Bronchial epithelial cell (primary cell): ENCODE data around the gene RNF5. TPM values are rescaled to one million over a fixed set of nuclear protein-coding genes. Genes with fewer than 3 reads are reported as not detected.
"Not testable (repeated sequence)": the region's sequence is repeated elsewhere in the genome, so short reads cannot be mapped to it uniquely, and the experiment has no call there.

Experiments used
- DNase-seq: peaks from one replicate; pipeline ENCODE4 v3.0.0-alpha.2; 2010; ENCODE audit warnings: low read depth
- FAIRE-seq: peaks from 2 replicates; lab custom pipeline; 2011; peaks lifted over from hg19 to GRCh38; lab: Jason Lieb, UNC
- H3K27me3 ChIP-seq: 2 replicates; pipeline ENCODE4 v1.5.1; 2011; ENCODE audit warnings: low read length; ENCODE audit not compliant: control insufficient read depth, insufficient read depth
- H3K36me3 ChIP-seq: 2 replicates; pipeline ENCODE4 v1.5.1; 2011; ENCODE audit warnings: low read length; ENCODE audit not compliant: control insufficient read depth, insufficient read depth
- H3K4me3 ChIP-seq: 2 replicates; pipeline ENCODE4 v1.5.1; 2011; ENCODE audit warnings: mild to moderate bottlenecking, low read depth, low read length, control low read depth
- CTCF ChIP-seq: IDR thresholded peaks from 2 replicates; pipeline ENCODE4 v1.5.1; 2011; ENCODE audit warnings: mild to moderate bottlenecking, moderate library complexity, low read length, control low read depth, inconsistent platforms; ENCODE audit not compliant: insufficient read depth, severe bottlenecking
- total RNA-seq: library from RNA; depleted of rRNA; stranded (reverse); fragments of >200 nt; gene quantifications from 2 replicates; pipeline ENCODE4 v1.2.1, GENCODE V29; 2014

Gene RNF5
- total RNA-seq, 1 donor from 2014 or later: 50.5 TPM

DNA sequence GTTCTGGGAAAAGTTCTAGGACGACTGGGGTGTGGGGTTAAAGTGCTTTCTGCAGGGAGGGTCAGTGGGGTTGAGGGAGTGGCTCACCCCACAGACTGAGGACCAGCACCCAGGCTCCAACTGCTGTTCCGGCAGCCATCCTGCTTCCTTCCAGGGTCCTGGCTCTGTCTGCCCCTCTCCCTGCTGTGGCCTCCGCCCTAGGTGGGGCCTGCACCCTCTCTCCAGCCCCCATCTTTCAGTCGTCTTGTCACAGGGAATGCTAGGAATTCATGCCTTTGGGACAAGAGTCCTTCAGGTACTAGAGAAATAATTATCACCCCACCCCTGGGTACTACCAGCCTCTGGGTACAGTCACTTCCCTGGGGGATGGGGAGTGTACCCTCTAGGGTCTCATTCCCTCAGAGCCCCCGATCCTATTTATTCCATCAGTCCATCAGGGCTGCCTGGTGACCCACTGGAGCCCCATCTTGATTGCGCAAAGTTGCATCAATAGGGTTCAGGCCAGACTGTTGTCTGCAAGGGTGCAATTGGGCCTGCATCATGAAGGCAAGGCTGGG lies 6.0 kb downstream of the RNF5 start, which contains the start of gene AGER:
AGER (minus strand) TSS at position 170 of the 557 bp plus-strand sequence; CDS start at position 139, 31 bp downstream.
- H3K4me3 ChIP-seq: no peak within 1 kb of the TSS
- peaks cover 18% of the 10 kb centered on the region for H3K36me3 ChIP-seq
- TF ChIP-seq CTCF: no peak
- H3K27me3 ChIP-seq: no peaks in the 10 kb centered on the region
- DNase-seq (no peak), FAIRE-seq (no peak)

DNA sequence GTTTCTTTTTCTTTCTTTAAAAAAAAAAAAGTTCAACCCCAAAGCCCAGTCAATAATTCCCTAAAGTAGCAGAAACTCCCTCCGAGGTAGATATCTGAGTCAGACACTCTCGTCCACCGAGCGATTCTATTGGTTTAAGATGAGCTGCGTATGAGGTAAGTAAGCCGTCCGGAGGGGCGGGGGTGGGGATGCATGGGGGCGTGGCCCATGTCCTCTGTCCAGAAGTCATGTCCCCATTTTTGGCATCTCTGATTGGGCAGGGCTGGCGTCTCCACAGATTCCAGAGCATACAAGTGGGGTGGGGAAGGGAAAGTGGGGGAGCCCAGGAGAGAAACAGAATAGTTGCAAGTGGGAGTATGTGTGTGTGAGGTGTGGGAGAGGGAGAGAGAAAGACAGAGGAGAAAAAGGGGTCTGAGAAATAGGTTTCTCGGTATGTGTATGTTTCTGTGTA lies 7.5 kb downstream of the RNF5 start:
- peak; percentile 81 for DNase-seq
- not testable (repeated sequence) for H3K4me3 ChIP-seq, H3K27me3 ChIP-seq, FAIRE-seq
- H3K36me3 ChIP-seq: peaks cover 18% of the 10 kb centered on the region

GRCh38 chr6:32186151-32186840 lies 8.1 kb downstream of the RNF5 start:
- not testable (repeated sequence) for DNase-seq, H3K27me3 ChIP-seq, H3K4me3 ChIP-seq
- H3K36me3 ChIP-seq: peaks cover 14% of the 10 kb centered on the region
- peak; percentile 36 for FAIRE-seq

DNA sequence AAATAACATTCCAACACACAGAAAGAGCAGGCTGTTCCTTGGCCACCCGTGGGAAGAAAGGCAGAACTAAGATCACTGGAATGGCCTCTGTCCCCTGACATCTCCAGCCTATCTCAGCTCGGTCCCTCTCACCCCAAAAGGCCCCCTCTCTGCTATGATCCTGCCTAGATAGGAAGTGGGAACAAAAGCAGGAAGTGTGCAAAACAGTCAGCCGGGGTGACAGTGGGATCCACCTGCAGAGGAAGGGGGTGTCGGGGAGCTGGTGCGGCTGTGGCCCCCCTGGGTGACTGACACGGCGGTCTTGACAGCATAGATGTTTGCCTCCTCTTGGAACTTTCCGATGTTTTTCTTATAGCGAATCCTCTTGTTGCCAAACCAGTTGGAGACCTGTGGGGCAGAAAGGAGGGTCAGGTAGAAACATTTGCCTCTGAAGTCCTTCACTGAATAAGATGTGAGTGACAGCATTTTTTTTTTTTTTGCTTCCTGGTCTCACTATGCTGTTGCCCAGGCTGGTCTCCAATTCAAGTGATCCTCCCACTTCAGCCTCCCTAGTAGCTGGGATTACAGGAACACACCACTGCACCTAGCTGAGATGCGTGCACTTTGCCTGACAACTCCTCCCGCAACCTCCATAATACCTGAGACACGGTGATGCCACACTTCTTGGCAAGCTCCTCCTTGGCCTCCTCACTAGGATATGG lies 9.0 kb downstream of the RNF5 start:
- TF ChIP-seq CTCF: no peak
- FAIRE-seq: no peak

DNA sequence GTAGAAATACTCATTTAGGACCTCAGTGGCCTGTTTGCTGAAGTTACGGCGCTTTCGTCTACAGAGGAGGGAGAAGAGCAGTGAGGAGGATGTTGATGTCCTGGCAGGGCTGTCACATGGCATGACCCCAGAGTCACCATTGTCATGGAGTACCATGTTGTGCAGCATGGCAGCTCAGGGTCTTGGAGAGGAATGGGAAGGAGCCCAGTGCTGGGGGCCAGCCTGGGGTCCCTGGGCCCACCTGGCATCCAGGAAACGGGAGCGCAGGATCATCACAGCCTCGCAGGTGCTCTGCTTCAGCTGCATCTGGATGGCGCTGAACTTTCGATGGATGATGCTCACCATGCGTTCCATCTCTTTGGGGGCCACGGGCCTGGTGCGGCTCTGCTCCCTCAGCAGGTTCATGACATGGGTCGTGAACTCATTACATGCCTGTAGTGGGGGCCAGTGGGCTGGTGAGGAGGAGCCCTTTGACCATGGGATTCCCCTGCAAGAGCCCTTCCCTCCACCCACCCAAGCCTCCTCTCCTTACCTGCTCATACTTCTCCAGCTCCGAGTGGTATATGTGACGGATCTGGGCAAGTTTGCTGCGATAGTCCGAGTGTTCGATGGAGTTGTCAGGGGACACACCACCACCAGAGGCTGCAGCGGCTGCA lies 9.6 kb downstream of the RNF5 start:
- H3K36me3 ChIP-seq: peaks cover 11% of the 10 kb centered on the region
- FAIRE-seq: peak; percentile 75
- DNase-seq, H3K27me3 ChIP-seq, H3K4me3 ChIP-seq: not testable (repeated sequence)

More for the DNA sequence above, 9.0 kb downstream of the RNF5 start:
- no peak for DNase-seq
- H3K4me3 ChIP-seq: no peak overlapping the region
- H3K27me3 ChIP-seq: no peaks in the 10 kb centered on the region
- H3K36me3 ChIP-seq: peaks cover 13% of the 10 kb centered on the region

DNA sequence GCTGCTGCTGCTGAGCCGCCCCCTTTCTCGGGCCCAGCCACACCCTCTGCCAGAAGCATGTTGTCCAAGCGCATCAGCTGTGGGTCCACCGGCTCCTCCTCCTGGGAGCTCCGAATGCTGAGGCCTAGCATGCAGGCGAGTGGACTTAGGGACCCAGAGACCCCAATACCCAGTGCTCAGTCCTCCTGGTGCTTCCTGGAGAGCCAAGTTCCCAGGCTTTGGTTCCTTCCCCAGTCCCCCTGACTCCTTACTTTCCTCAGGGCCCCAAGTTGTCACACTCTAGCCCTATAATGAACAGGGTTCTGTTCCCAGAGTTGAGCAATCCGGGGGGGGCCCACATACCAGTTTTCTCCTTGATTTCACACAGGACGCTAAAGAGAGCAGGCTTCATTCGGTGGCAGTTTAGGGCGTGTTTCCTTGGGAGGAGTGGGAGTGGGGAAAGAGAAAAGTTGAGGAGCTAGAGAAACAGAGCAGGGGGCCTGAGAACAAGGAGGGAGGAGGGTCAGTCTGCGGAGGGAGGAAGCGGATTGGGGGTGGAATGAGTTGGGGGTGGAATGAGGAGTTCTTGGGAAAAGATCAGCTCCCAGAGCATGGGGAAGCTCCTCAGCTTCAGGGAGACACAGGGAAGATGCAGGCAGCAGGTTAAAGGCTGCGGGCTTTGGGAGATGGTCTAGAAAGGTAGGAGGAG lies 10.3 kb downstream of the RNF5 start:
- FAIRE-seq (no peak), DNase-seq (no peak)
- H3K4me3 ChIP-seq: peak overlapping the region; percentile 58
- TF ChIP-seq CTCF: no peak
- no peaks in the 10 kb centered on the region for H3K27me3 ChIP-seq
- H3K36me3 ChIP-seq: peaks cover 7% of the 10 kb centered on the region
